Amygdala (tissue), 56 donors: ENCODE data around the gene MAP3K19.
"Not testable (repeated sequence)": the region's sequence is repeated elsewhere in the genome, so short reads cannot be mapped to it uniquely, and the experiment has no call there.

Experiments used
- DNase-seq, 56 donors: peaks; one replicate each; lab custom pipeline; 2025; lab: John Stamatoyannopoulos, UW

Gene MAP3K19

GRCh38 chr2:135047300-135047699, at the start of gene MAP3K19:
Gene MAP3K19 (minus strand): TSS chr2:135047447. CDS start chr2:135024647, 22,800 bp downstream.
- no peak for DNase-seq

GRCh38 chr2:135096665-135097446, 49.6 kb upstream of the MAP3K19 start:
- DNase-seq = no peak

- no peak for DNase-seq
These were observed 48.3 kb upstream of the MAP3K19 start for GRCh38 chr2:135095591-135095990.

GRCh38 chr2:135094508-135094907, 47.3 kb upstream of the MAP3K19 start:
- no peak for DNase-seq

GRCh38 chr2:135093670-135094330, 46.6 kb upstream of the MAP3K19 start:
- DNase-seq = no peak

GRCh38 chr2:135093193-135093592, 45.9 kb upstream of the MAP3K19 start:
- no peak for DNase-seq

GRCh38 chr2:135091681-135092080, 44.4 kb upstream of the MAP3K19 start:
- no peak for DNase-seq

GRCh38 chr2:135089597-135089996, 42.4 kb upstream of the MAP3K19 start:
- not testable (repeated sequence) for DNase-seq

GRCh38 chr2:135086222-135086621, 39.0 kb upstream of the MAP3K19 start:
- DNase-seq = no peak

- no peak for DNase-seq
These were observed 31.2 kb upstream of the MAP3K19 start for GRCh38 chr2:135078417-135078816.

- no peak for DNase-seq
These were observed 29.3 kb upstream of the MAP3K19 start for GRCh38 chr2:135076556-135076955.

- no peak for DNase-seq
These were observed 27.0 kb upstream of the MAP3K19 start for GRCh38 chr2:135074216-135074615.

- DNase-seq = no peak
These were observed 25.1 kb upstream of the MAP3K19 start for GRCh38 chr2:135072125-135072997.

GRCh38 chr2:135066710-135067109, 19.5 kb upstream of the MAP3K19 start:
- no peak for DNase-seq

GRCh38 chr2:135064149-135064548, 16.9 kb upstream of the MAP3K19 start:
- no peak for DNase-seq

- no peak for DNase-seq
These were observed 16.0 kb upstream of the MAP3K19 start for GRCh38 chr2:135063210-135063609.

- DNase-seq = no peak
These were observed 12.3 kb upstream of the MAP3K19 start for GRCh38 chr2:135059577-135059976.

GRCh38 chr2:135056790-135057189, 9.5 kb upstream of the MAP3K19 start:
- no peak for DNase-seq

GRCh38 chr2:135055182-135055786, 8.0 kb upstream of the MAP3K19 start:
- DNase-seq = no peak

- peak in 2 of 56 donors; percentile 19 to 38 for DNase-seq
These were observed 5.8 kb upstream of the MAP3K19 start for GRCh38 chr2:135052997-135053474.
